IMR-90 (cell line): ENCODE results near the gene GJB4. TPM values are rescaled to one million over a fixed set of nuclear protein-coding genes. Genes with fewer than 3 reads are reported as not detected.

Experiments
- ATAC-seq: fragments of 200-7000 bp; cut with Tn5 transposase; 2 replicates; pipeline ENCODE4 v1.9.1; 2020; ENCODE audit warnings: low read depth, mild to moderate bottlenecking, moderate library complexity
- BruUV-seq: library from RNA; stranded (reverse); fragments of 400-500 nt; replicated peaks from 2 replicates; lab custom pipeline; 2021; lab: Mats Ljungman, UMichigan
- CTCF ChIA-PET: fragments of 300-600 bp; formaldehyde crosslinking; extraction: SDS; loops from one replicate; lab custom pipeline; 2021; ENCODE audit warnings: antibody characterized with exemption; lab: Yijun Ruan, JAX
- POLR2A ChIA-PET: fragments of 300-600 bp; sonication (Branson Sonifier 250); formaldehyde crosslinking; loops from one replicate; lab custom pipeline; 2022; ENCODE audit warnings: antibody characterized with exemption; ENCODE audit not compliant: unreplicated experiment; lab: Charles Lee
- DNase-seq: peaks from one replicate; pipeline ENCODE4 v3.0.0; 2013
- H2AFZ ChIP-seq: replicated peaks from 2 replicates; pipeline ENCODE3; 2013; ENCODE audit warnings: low read length, mild to moderate bottlenecking; ENCODE audit not compliant: poor library complexity
- H2AK5ac ChIP-seq: 2 replicates; pipeline ENCODE4 v1.6.1; 2013; ENCODE audit warnings: low read depth, low read length, inconsistent platforms
- H2AK9ac ChIP-seq: replicated peaks from 2 replicates; pipeline ENCODE3; 2013; ENCODE audit warnings: mild to moderate bottlenecking, low read depth, low read length, moderate library complexity; ENCODE audit not compliant: poor library complexity
- H2BK120ac ChIP-seq: 2 replicates; pipeline ENCODE4 v1.6.1; 2013; ENCODE audit warnings: low read depth, low read length, inconsistent platforms
- H2BK15ac ChIP-seq: 3 replicates; pipeline ENCODE4 v1.6.1; 2013; ENCODE audit warnings: low read depth, low read length, inconsistent platforms
- H2BK20ac ChIP-seq: 2 replicates; pipeline ENCODE4 v1.6.1; 2013; ENCODE audit warnings: low read depth, mild to moderate bottlenecking, inconsistent platforms, low read length, moderate library complexity
- H2BK5ac ChIP-seq: 2 replicates; pipeline ENCODE4 v1.6.1; 2013; ENCODE audit warnings: mild to moderate bottlenecking, low read depth, low read length, inconsistent platforms; ENCODE audit not compliant: poor library complexity, severe bottlenecking
- H3K14ac ChIP-seq: replicated peaks from 2 replicates; pipeline ENCODE4 v1.6.1; 2013; ENCODE audit warnings: low read depth, low read length, inconsistent platforms
- H3K18ac ChIP-seq: 2 replicates; pipeline ENCODE4 v1.6.1; 2013; ENCODE audit warnings: low read depth, low read length, control low read depth
- H3K23ac ChIP-seq: 2 replicates; pipeline ENCODE4 v1.6.1; 2013; ENCODE audit warnings: low read depth, low read length, inconsistent platforms
- H3K27ac ChIP-seq: 2 replicates; pipeline ENCODE4 v1.5.1; 2013; ENCODE audit warnings: mild to moderate bottlenecking, control low read depth, low read length; ENCODE audit not compliant: insufficient read depth
- H3K27me3 ChIP-seq: 2 replicates; pipeline ENCODE4 v1.6.1; 2013; ENCODE audit warnings: low read length; ENCODE audit not compliant: control insufficient read depth, insufficient read depth
- H3K36me3 ChIP-seq: 2 replicates; pipeline ENCODE4 v1.6.1; 2013; ENCODE audit warnings: low read length, mixed read lengths; ENCODE audit not compliant: control insufficient read depth, insufficient read depth
- H3K4ac ChIP-seq: 2 replicates; pipeline ENCODE4 v1.6.1; 2013; ENCODE audit warnings: low read depth, low read length, inconsistent platforms
- H3K4me1 ChIP-seq: 2 replicates; pipeline ENCODE4 v1.6.1; 2013; ENCODE audit warnings: low read length, mixed read lengths; ENCODE audit not compliant: control insufficient read depth, insufficient read depth
- H3K4me2 ChIP-seq: 2 replicates; pipeline ENCODE4 v1.6.1; 2013; ENCODE audit warnings: low read depth, mild to moderate bottlenecking, control low read depth, low read length, moderate library complexity
- H3K4me3 ChIP-seq: 2 replicates; pipeline ENCODE4 v1.5.1; 2013; ENCODE audit warnings: low read depth, mild to moderate bottlenecking, control low read depth, low read length, moderate library complexity; ENCODE audit not compliant: insufficient read depth
- H3K56ac ChIP-seq: 2 replicates; pipeline ENCODE4 v1.6.1; 2013; ENCODE audit warnings: low read length, inconsistent platforms; ENCODE audit not compliant: insufficient read depth; ENCODE audit errors: extremely low read depth
- H3K79me1 ChIP-seq, 2 experiments: 2 replicates each; pipeline ENCODE4 v1.6.1; 2013; ENCODE audit warnings: low read length in 2 of 2, inconsistent platforms in 1 of 2, low read depth in 1 of 2
- H3K9ac ChIP-seq: 2 replicates; pipeline ENCODE4 v1.6.1; 2013; ENCODE audit warnings: low read depth, low read length, control low read depth
- H3K9me1 ChIP-seq: 2 replicates; pipeline ENCODE4 v1.6.1; 2013; ENCODE audit warnings: low read length, inconsistent platforms; ENCODE audit not compliant: insufficient read depth
- H3K9me3 ChIP-seq: 2 replicates; pipeline ENCODE4 v1.6.1; 2013; ENCODE audit warnings: low read length; ENCODE audit not compliant: control insufficient read depth, insufficient read depth
- H4K20me1 ChIP-seq: 2 replicates; pipeline ENCODE4 v1.6.1; 2013; ENCODE audit warnings: low read length, inconsistent platforms; ENCODE audit not compliant: insufficient read depth
- H4K5ac ChIP-seq: 2 replicates; pipeline ENCODE4 v1.6.1; 2013; ENCODE audit warnings: mild to moderate bottlenecking, low read depth, low read length, control low read depth
- H4K8ac ChIP-seq, 2 experiments: 2 replicates each; pipeline ENCODE4 v1.6.1; 2013; ENCODE audit warnings: low read depth in 2 of 2, low read length in 2 of 2, control low read depth in 1 of 2, inconsistent platforms in 1 of 2
- H4K91ac ChIP-seq: 2 replicates; pipeline ENCODE4 v1.6.1; 2013; ENCODE audit warnings: low read depth, low read length, inconsistent platforms; ENCODE audit not compliant: insufficient read depth
- BHLHE40 ChIP-seq: fragments of 150-350 bp; IDR thresholded peaks from 2 replicates; pipeline ENCODE4 v1.6.1; 2016; ENCODE audit warnings: mild to moderate bottlenecking, low read depth, low read length
- CEBPB ChIP-seq: IDR thresholded peaks from 2 replicates; pipeline ENCODE4 v1.6.1; 2012; ENCODE audit warnings: low read depth, low read length, improper control_type of control experiment
- CHD1 ChIP-seq: IDR thresholded peaks from 2 replicates; pipeline ENCODE4 v1.6.1; 2012; ENCODE audit warnings: low read depth, low read length, improper control_type of control experiment
- CTCF ChIP-seq: conservative IDR thresholded peaks from 2 replicates; pipeline ENCODE4 v1.5.1; 2012; ENCODE audit warnings: mild to moderate bottlenecking, low read depth, low read length, improper control_type of control experiment
- FOS ChIP-seq: fragments of 150-350 bp; IDR thresholded peaks from 2 replicates; pipeline ENCODE4 v1.6.1; 2016; ENCODE audit warnings: low read depth, low read length
- MAFK ChIP-seq: IDR thresholded peaks from 2 replicates; pipeline ENCODE4 v1.6.1; 2012; ENCODE audit warnings: low read depth, low read length, improper control_type of control experiment
- MAZ ChIP-seq: IDR thresholded peaks from 2 replicates; pipeline ENCODE4 v1.6.1; 2012; ENCODE audit warnings: low read depth, mild to moderate bottlenecking, low read length, improper control_type of control experiment, moderate library complexity, borderline replicate concordance
- MXI1 ChIP-seq: IDR thresholded peaks from 2 replicates; pipeline ENCODE4 v1.6.1; 2012; ENCODE audit warnings: low read depth, mild to moderate bottlenecking, low read length, moderate library complexity, borderline replicate concordance
- NFE2L2 ChIP-seq: fragments of 150-350 bp; IDR thresholded peaks from 2 replicates; pipeline ENCODE4 v1.6.1; 2016; ENCODE audit warnings: low read depth, mild to moderate bottlenecking, low read length
- POLR2A ChIP-seq: IDR thresholded peaks from 2 replicates; pipeline ENCODE4 v1.6.1; 2012; ENCODE audit warnings: mild to moderate bottlenecking, low read depth, low read length
- RAD21 ChIP-seq: IDR thresholded peaks from 2 replicates; pipeline ENCODE4 v1.6.1; 2012; ENCODE audit warnings: low read length, improper control_type of control experiment
- RCOR1 ChIP-seq: IDR thresholded peaks from 2 replicates; pipeline ENCODE4 v1.6.1; 2012; ENCODE audit warnings: mild to moderate bottlenecking, low read length, improper control_type of control experiment; ENCODE audit not compliant: insufficient replicate concordance
- RFX5 ChIP-seq: IDR thresholded peaks from 2 replicates; pipeline ENCODE4 v1.8.0; 2012; ENCODE audit warnings: low read depth, mild to moderate bottlenecking, low read length, moderate library complexity
- SMC3 ChIP-seq: fragments of 150-350 bp; IDR thresholded peaks from 2 replicates; pipeline ENCODE4 v1.6.1; 2016; ENCODE audit warnings: low read depth, mild to moderate bottlenecking, antibody characterized with exemption, low read length, moderate library complexity
- USF2 ChIP-seq: fragments of 150-350 bp; IDR thresholded peaks from 2 replicates; pipeline ENCODE4 v1.6.1; 2017; ENCODE audit warnings: mild to moderate bottlenecking, antibody characterized with exemption, low read length, low read depth
- WGBS, 2 experiments: methylation state at CpG; one replicate each; pipeline versions ENCODE4 v1.1.5 to v1.1.7; 2013; ENCODE audit warnings: missing lambda C conversion rate in 2 of 2; ENCODE audit not compliant: insufficient read length in 1 of 2; ENCODE audit errors: extremely low coverage in 2 of 2; 5-methylcytosine and 5-hydroxymethylcytosine counted together
- dilution Hi-C: fragments of 300-500 bp; cut with HindIII; formaldehyde crosslinking; loops from one replicate; pipeline ENCODE4 v1.14.3; 2018; ENCODE audit warnings: low sequenced_read_pairs; ENCODE audit not compliant: unreplicated experiment
- in situ Hi-C: fragments of 300-500 bp; cut with MboI; formaldehyde crosslinking; loops from 3 replicates; pipeline ENCODE4 v1.14.3; 2019; ENCODE audit warnings: low sequenced_read_pairs, inconsistent platforms, mixed read lengths
- intact Hi-C: fragments of 100-400 bp; cut with micrococcal nuclease; formaldehyde crosslinking; loops from 2 replicates; pipeline ENCODE4 v1.10.0; 2022
- polyA plus RNA-seq, 3 experiments: library from polyadenylated mRNA; depleted of rRNA; stranded (reverse); fragments of >200 nt; gene quantifications; 2 replicates each; pipeline ENCODE4 v1.2.3, GENCODE V29; 2012; ENCODE audit warnings: low replicate concordance in 1 of 3
- total RNA-seq: library from RNA; depleted of rRNA; stranded (reverse); fragments of >200 nt; gene quantifications from 2 replicates; pipeline ENCODE4 v1.2.3, GENCODE V29; 2012
- TF ChIP-seq, protein P1 (sequence below): fragments of 150-350 bp; IDR thresholded peaks from 2 replicates; pipeline ENCODE4 v1.6.1; 2016; ENCODE audit warnings: low read depth, mild to moderate bottlenecking, low read length, moderate library complexity, borderline replicate concordance

Gene GJB4
- total and polyA plus RNA-seq, 2 of the 4 experiments (the other 2 are of a cell fraction) = not detected

DNA sequence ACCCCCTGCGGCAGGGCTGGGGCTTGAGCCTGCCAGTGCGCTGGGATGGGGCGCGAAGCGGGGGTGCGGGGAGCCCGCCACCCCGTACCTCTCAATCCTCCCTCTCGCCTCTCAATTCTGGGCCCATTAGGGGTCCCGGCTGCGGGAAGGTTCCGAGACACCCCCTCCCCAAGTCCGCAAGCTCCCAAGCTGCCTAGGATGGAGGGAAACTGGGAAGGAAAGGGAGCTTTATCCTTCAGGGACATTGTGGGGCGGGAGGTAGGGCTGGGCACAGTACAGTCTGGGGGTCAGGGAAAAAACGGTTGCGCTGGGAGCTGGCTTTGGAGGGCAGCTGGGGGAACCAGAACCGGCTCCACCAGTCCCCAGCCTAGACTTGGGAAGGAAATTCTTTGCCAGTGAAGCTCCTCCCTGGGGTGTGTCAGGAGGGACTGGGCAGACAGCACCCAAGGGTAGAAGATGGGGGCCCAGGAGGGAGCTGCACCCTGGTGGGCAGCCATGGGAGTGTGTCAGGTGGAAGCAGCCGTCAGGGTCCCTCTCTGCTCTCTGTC, 22.4 kb downstream of the GJB4 start:
- intact Hi-C loops (no loop called here), in situ Hi-C loops (no loop called here), dilution Hi-C loops (no loop called here)
- no peak overlapping the region for H3K23ac ChIP-seq
- no peak overlapping the region for H4K8ac ChIP-seq
- H2AK5ac ChIP-seq = no peak overlapping the region
- H2AK9ac ChIP-seq = peak overlapping the region; percentile 26
- H3K4me1 ChIP-seq = peaks cover 5% of the 10 kb centered on the region; the same call in 1 of the 2 replicates
- no peak overlapping the region for H4K91ac ChIP-seq
- WGBS, 2 experiments = 0% methylated on average over 1 of the region's 18 CpGs; no CpG with 5 or more reads in 1 of the 2 experiments
- DNase-seq = no peak
- CTCF ChIA-PET = interaction anchor here (1.1 kb wide), 1 partner anchor 71 kb away, joined by 3 read pairs; no protein-coding TSS in a partner anchor
- POLR2A ChIA-PET = no interaction called here
- peak overlapping the region; percentile 66 for H2AFZ ChIP-seq
- ATAC-seq = no peak
- H3K27me3 ChIP-seq = peaks cover 37% of the 10 kb centered on the region
- no peak overlapping the region for H3K9ac ChIP-seq
- no peak overlapping the region for H3K4me3 ChIP-seq
- no peak overlapping the region for H2BK20ac ChIP-seq
- no peak overlapping the region for H3K27ac ChIP-seq
- TF ChIP-seq, protein P1, sequence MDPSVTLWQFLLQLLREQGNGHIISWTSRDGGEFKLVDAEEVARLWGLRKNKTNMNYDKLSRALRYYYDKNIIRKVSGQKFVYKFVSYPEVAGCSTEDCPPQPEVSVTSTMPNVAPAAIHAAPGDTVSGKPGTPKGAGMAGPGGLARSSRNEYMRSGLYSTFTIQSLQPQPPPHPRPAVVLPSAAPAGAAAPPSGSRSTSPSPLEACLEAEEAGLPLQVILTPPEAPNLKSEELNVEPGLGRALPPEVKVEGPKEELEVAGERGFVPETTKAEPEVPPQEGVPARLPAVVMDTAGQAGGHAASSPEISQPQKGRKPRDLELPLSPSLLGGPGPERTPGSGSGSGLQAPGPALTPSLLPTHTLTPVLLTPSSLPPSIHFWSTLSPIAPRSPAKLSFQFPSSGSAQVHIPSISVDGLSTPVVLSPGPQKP = no peak
- TF ChIP-seq RCOR1 = no peak
- TF ChIP-seq CHD1 = no peak
- TF ChIP-seq NFE2L2 = no peak
- TF ChIP-seq USF2 = no peak
- TF ChIP-seq SMC3 = no peak
- no peak for TF ChIP-seq MXI1
- no peak for TF ChIP-seq MAFK
- TF ChIP-seq RFX5 = no peak
- TF ChIP-seq FOS = no peak
- TF ChIP-seq BHLHE40 = no peak
- TF ChIP-seq MAZ = no peak
- no peak for TF ChIP-seq RAD21
- no peak for TF ChIP-seq POLR2A
- TF ChIP-seq CEBPB = no peak
- TF ChIP-seq CTCF = no peak
- no peaks in the 10 kb centered on the region; the same call in 1 of the 2 replicates for H3K9me1 ChIP-seq
- H2BK120ac ChIP-seq = no peak overlapping the region
- no peak overlapping the region for H3K18ac ChIP-seq
- H2BK5ac ChIP-seq = no peak overlapping the region
- no peak overlapping the region for H3K4ac ChIP-seq
- H3K14ac ChIP-seq = no peak overlapping the region
- BruUV-seq = no TSS peak
- H3K79me1 ChIP-seq = no peaks in the 10 kb centered on the region
- no peak overlapping the region for H2BK15ac ChIP-seq
- H3K36me3 ChIP-seq = no peaks in the 10 kb centered on the region
- no peak overlapping the region for H3K4me2 ChIP-seq
- no peak overlapping the region for H3K56ac ChIP-seq
- H4K5ac ChIP-seq = no peak overlapping the region
- H4K20me1 ChIP-seq = no peaks in the 10 kb centered on the region; the same call in 1 of the 2 replicates
- no peaks in the 10 kb centered on the region for H3K9me3 ChIP-seq
